ENCODE measurements around the gene DTX2. TPM values are rescaled to one million over a fixed set of nuclear protein-coding genes. Genes with fewer than 3 reads are reported as not detected.
"Not testable (repeated sequence)": the region's sequence is repeated elsewhere in the genome, so short reads cannot be mapped to it uniquely, and the experiment has no call there.

Gene DTX2
- total RNA-seq, 4 donors from 2014 or later, result 15.4 to 28.6 (median 24.8) TPM

DNA sequence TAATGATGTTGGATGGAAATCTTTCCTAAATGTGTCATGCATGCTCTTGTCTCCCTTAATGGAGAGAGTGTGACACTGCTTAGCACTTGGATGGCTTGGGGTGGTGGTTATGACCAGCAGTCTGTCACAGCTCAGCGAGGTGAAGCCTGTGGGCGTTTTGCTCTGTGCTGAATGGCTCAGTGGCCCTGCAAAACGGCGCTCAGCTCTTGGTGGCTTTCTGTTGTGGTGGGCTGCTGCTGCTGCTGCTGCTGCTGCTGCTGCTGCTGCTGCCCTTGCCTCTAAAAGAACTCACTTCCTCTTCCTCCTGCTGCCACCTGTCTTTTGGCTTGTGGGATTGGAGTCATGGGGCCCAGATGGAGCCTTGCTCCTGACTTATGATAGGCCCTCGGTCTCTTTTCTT, 25.1 kb downstream of the DTX2 start:
- peaks cover 0 to 23% of the 10 kb centered on the region in 2 donors for H3K36me3 ChIP-seq
- no CpG with 5 or more reads among the region's 5 CpGs for WGBS, 2 donors (ENCODE audit: low coverage in 1 of 2)
- not testable (repeated sequence) for H3K27me3 ChIP-seq, H3K27ac ChIP-seq, H3K4me1 ChIP-seq, H3K4me3 ChIP-seq, H3K9me3 ChIP-seq, ATAC-seq

DNA sequence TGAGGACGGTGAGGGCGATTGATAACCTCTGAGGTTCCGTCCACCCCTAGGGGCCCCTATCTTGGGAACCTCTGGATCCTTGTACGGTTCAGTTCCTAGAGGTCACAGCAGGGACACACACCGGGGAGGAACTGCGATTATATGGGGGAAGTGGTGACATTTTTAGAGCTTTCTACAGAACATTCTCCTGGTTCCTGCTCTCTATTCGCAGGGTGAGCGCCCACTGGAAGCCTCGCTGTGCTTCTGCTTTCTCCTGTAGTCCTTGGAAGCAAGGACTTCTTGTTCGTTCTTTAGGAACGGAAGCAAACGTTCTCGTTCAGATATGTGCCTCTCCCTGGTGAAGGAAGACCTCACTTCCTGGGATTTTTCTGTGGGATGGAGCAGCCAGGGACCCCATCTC, 26.5 kb downstream of the DTX2 start:
- H3K9me3 ChIP-seq, H3K27ac ChIP-seq, ATAC-seq, H3K27me3 ChIP-seq, H3K4me3 ChIP-seq, H3K4me1 ChIP-seq: not testable (repeated sequence)
- H3K36me3 ChIP-seq, result peaks cover 0 to 15% of the 10 kb centered on the region in 2 donors
- no CpG with 5 or more reads among the region's 13 CpGs for WGBS, 2 donors (ENCODE audit: low coverage in 1 of 2)

DNA sequence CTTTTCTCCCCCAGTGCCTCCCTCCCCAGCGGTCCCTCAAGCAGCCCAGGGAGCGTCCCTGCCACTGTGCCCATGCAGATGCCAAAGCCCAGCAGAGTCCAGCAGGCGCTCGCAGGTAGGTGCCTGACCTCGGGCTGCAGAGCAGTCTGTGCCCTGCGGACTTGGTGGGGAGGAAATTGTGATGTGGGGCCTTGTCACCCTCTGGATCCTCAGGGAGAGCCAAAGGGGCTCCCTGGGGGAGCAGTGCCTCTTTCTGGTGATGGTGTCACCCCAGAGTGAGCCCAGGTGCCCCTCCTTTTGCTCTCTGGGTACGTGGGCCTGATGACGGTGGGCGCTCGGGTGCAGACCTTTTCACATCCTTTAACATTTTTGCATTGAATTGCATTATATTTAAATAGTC, 30.6 kb downstream of the DTX2 start:
- H3K27ac ChIP-seq, H3K9me3 ChIP-seq, H3K27me3 ChIP-seq, H3K4me1 ChIP-seq, ATAC-seq, H3K4me3 ChIP-seq: not testable (repeated sequence)
- WGBS, 2 donors (ENCODE audit: low coverage in 1 of 2), result no CpG with 5 or more reads among the region's 10 CpGs
- H3K36me3 ChIP-seq, result peaks cover 0 to 16% of the 10 kb centered on the region in 2 donors

DNA sequence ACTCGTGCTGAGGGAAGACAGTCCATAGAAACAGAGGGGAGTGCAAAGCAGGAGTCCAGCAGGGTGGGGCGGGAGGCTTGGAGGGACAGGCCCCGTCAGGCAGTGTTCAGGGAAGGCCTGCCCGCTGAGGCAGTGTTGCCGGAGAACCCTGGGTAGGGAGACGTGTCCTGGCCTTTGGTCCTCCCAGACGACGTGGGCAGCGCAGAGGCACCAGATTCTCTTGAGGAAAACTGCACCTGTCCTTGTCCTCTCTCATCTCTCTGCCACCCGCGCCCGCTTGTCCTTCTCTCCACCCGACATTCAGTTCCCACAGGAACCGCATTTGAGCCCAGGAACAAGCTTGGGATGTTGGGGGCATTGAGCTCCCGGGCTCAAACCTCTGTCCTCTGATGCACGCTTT, 34.2 kb downstream of the DTX2 start:
- ATAC-seq, H3K27me3 ChIP-seq, H3K27ac ChIP-seq, H3K4me3 ChIP-seq, H3K4me1 ChIP-seq, H3K9me3 ChIP-seq: not testable (repeated sequence)
- WGBS, 2 donors (ENCODE audit: low coverage in 1 of 2), result no CpG with 5 or more reads among the region's 16 CpGs
- H3K36me3 ChIP-seq, result peaks cover 0 to 18% of the 10 kb centered on the region in 2 donors

DNA sequence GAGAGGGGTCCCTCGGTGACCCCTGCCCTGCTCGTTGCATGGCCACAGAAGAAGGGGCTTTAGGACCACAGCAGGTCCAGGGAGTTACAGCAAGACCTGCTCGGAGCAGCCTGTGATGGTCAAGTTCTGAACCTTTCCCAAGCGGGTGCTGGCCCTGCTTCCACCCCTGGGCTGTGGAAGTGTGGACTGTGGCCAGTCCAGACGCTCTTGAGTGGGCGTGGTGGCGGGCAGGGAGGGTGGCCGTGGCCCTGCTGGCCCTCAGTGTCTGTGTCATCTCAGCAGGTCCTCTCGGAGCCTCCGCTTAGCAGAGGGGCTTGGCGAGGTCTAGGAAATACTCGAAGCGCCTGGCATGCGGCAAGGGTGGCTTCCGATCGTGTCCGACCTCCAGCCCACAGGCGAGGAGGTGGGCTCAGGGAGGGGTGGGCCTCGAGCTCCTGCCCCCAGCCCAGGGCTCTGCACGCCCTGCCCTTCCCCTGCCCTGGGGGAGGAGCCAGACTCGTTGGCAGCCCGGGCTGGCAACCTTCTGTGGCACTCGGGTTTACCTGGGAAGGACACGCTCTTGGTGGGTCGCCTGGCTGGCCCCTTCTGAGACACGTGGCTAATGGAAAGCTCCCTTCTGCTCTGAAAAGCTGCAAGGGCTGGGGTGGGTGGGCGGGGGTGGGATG, 36.5 kb downstream of the DTX2 start:
- WGBS, 2 donors (ENCODE audit: low coverage in 1 of 2), result no CpG with 5 or more reads among the region's 27 CpGs
- ATAC-seq, result peak; percentile 9

DNA sequence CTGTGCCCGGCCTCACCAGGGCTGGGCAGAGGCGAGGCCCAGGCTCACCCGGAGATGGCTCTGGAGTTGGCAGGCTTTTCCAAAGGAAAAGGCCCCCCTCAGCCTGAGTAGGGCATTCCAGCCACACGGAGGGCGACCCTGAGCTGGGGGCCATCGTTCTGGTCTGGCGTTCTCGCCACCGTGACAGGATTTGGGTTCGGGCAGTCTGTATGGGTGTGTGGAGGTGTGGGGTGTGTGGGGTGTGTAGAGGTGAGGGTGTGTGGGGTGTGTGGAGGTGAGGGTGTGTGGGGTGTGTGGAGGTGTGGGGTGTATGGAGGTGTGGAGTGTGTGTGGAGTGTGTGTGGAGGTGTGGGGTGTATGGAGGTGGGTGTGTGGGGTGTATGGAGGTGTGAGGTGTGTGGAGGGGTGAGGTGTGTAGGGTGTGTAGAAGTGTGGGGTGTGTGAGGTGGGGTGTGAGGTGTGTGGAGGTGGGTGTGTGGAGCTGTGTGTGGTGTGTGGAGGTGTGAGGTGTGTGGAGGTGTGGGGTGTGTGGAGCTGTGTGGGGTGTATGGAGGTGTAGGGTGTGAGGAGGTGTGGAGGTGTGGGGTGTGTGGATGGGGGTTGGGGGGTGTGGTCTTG, 37.2 kb downstream of the DTX2 start:
- H3K4me1 ChIP-seq, H3K9me3 ChIP-seq, H3K27ac ChIP-seq, H3K4me3 ChIP-seq, H3K27me3 ChIP-seq, ATAC-seq: not testable (repeated sequence)
- WGBS, 2 donors (ENCODE audit: low coverage in 1 of 2), result no CpG with 5 or more reads among the region's 10 CpGs
- H3K36me3 ChIP-seq, result peaks cover 0 to 33% of the 10 kb centered on the region in 2 donors

More for the DNA sequence above, 36.5 kb downstream of the DTX2 start:
- H3K4me3 ChIP-seq, H3K27ac ChIP-seq, H3K27me3 ChIP-seq, H3K4me1 ChIP-seq, H3K9me3 ChIP-seq: not testable (repeated sequence)
- peaks cover 0 to 30% of the 10 kb centered on the region in 2 donors for H3K36me3 ChIP-seq

DNA sequence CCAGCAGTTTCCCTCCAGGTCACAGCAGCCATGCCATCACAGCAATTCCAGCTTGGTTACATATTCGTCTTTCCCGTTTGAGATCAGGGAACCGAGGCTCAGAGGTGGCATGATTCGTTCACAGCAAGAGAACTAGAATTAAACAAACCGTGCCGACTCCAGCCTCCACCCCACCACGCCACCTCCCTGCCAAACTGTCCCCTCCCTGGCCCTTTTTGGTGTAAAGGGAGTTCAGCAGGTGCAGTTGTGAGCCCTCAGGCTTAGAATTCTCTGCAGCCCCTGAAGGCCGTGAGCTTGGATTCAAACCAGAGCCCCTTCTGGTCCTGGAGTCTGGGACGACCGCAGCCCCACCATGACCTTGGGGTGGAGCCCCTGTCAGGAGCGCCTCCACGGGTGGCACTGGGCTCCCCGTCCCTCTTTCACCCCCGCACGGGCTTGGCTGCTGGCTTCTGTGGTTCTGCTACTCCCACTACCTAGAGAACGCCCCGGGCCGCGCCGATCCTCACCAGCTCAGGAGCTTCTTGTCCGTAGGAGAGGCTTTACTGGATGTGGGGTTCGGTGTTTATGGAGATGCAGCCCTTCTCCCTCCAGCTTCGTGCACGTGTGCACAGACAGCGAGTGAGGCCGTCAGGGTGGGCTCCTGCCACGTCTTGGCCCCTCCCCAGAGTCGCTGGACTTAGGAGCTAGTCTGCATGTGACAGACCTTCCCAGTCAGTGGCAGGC, 37.9 kb downstream of the DTX2 start:
- not testable (repeated sequence) for H3K27me3 ChIP-seq, H3K4me3 ChIP-seq, ATAC-seq, H3K27ac ChIP-seq, H3K9me3 ChIP-seq, H3K4me1 ChIP-seq
- WGBS, 2 donors (ENCODE audit: low coverage in 1 of 2), result 80% methylated on average over 1 of the region's 28 CpGs; no CpG with 5 or more reads in 1 of the 2 donors
- peaks cover 0 to 35% of the 10 kb centered on the region in 2 donors for H3K36me3 ChIP-seq

DNA sequence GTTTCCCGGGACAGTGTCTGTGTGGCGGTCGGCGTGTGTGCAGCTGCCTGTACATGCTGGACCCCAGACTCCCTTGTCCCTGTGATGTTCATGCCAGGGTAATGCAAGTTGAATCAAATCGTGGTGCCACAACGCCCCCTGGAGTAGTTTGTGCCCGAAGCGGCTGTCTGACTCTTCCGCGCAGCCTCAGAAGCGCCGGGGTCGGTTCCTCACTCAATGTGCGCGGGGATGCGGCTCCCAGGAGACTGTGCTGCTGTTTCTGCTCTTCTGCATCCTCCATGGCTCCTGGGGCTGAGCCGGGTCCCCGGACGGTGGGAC, 38.4 kb downstream of the DTX2 start:
- not testable (repeated sequence) for H3K27me3 ChIP-seq
- no CpG with 5 or more reads among the region's 19 CpGs for WGBS, 2 donors (ENCODE audit: low coverage in 1 of 2)

DNA sequence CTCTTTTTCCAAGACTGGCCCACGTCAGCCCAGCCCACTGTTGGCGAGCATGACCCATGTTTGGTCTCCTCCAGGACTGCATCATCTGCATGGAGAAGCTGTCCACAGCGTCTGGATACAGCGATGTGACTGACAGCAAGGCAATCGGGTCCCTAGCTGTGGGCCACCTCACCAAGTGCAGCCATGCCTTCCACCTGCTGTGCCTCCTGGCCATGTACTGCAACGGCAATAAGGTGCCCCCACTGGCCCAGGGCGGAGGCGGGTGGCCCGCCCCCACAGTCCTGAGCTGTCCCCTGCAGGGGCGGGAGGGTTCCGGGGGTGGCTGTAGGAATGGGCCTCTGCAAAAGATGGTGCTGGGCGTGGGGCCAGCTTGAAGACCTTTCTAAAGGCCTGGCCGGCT, 40.7 kb downstream of the DTX2 start:
- H3K27me3 ChIP-seq, H3K27ac ChIP-seq, ATAC-seq, H3K4me3 ChIP-seq, H3K4me1 ChIP-seq, H3K9me3 ChIP-seq: not testable (repeated sequence)
- H3K36me3 ChIP-seq, result peaks cover 0 to 57% of the 10 kb centered on the region in 2 donors
- 30% methylated on average over 2 of the region's 13 CpGs; no CpG with 5 or more reads in 1 of the 2 donors for WGBS, 2 donors (ENCODE audit: low coverage in 1 of 2)

More for the DNA sequence above, 38.4 kb downstream of the DTX2 start:
- not testable (repeated sequence) for H3K4me1 ChIP-seq, ATAC-seq, H3K9me3 ChIP-seq, H3K27ac ChIP-seq, H3K4me3 ChIP-seq
- peaks cover 0 to 40% of the 10 kb centered on the region in 2 donors for H3K36me3 ChIP-seq

DNA sequence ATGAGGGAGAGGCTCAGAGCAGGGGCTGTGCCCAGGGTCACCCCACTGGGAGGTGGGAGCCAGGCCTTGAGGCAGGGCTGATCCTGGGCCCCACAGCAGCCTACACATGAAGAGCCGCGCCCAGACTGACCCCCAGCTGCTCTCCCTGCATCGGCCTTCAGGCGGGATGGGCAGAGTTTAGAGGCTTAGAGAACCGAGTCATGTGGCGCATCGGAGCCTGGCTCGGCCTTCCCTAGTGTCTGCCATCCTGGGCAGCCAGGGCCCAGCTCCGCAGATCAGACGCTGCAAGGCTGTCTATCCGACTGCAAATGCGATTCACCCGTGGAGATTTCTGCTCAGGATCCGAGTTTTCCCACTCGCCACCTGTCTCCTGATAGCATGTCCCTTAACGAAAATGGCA, 41.3 kb downstream of the DTX2 start:
- not testable (repeated sequence) for H3K4me3 ChIP-seq, H3K9me3 ChIP-seq, H3K27ac ChIP-seq, H3K4me1 ChIP-seq, ATAC-seq, H3K27me3 ChIP-seq
- peaks cover 0 to 62% of the 10 kb centered on the region in 2 donors for H3K36me3 ChIP-seq
- WGBS, 2 donors (ENCODE audit: low coverage in 1 of 2), result no CpG with 5 or more reads among the region's 16 CpGs

DNA sequence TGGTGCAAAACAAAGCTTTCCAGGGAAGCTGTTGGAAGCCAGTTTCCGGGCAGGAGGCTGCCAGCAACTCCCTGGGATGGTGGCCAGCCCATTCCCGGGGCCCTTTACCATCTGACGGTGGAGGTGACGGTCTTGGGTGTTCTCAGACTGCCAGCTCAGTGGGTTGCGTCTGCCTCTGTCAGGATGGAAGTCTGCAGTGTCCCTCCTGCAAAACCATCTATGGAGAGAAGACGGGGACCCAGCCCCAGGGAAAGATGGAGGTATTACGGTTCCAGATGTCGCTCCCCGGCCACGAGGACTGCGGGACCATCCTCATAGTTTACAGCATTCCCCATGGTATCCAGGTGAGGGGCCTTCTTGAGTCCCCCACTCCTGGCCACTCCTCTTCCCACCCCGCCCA, 41.7 kb downstream of the DTX2 start:
- not testable (repeated sequence) for H3K4me3 ChIP-seq, H3K27me3 ChIP-seq, H3K9me3 ChIP-seq, H3K27ac ChIP-seq, ATAC-seq, H3K4me1 ChIP-seq
- H3K36me3 ChIP-seq, result peaks cover 0 to 62% of the 10 kb centered on the region in 2 donors
- no CpG with 5 or more reads among the region's 12 CpGs for WGBS, 2 donors (ENCODE audit: low coverage in 1 of 2)

DNA sequence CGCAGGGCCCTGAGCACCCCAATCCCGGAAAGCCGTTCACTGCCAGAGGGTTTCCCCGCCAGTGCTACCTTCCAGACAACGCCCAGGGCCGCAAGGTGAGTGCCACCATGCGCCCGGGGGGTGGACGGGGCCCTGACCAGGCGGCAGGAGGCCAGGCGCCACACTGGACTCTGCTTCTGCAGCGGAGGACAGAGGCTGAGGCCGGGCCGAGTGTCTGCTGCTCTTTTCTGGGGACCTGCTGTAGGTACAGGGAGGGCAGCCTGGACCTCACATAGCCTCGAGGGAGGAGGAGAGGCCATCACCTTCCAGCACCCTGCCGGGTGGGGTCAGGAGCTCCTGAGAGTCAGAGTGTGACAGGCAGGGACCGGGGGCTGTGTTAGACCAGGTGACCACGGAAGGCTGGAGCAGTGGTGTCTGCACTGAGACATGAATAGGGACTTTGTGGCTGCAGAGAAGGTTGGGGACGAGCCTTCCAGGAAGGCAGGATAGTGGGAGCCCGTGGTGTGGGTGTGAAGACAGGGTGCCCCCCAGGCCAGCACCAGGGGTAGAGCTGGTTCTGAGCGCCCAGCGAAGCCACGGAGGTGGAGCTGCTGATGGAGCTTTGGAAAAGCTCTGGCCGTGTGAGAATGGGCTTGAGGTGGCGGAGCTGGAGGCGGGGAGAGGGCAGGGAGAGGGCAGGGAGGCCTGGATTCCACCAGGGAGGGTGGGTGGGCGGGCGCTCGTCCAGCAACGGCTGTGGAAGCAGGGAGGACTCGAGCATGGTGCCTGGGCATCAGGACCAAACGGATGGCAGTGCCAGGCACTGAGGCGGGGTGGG, 43.0 kb downstream of the DTX2 start:
- not testable (repeated sequence) for H3K4me1 ChIP-seq, H3K9me3 ChIP-seq, H3K27ac ChIP-seq, H3K4me3 ChIP-seq, H3K27me3 ChIP-seq, ATAC-seq
- peaks cover 0 to 62% of the 10 kb centered on the region in 2 donors for H3K36me3 ChIP-seq
- 72 to 89% methylated on average over 10 to 12 of the region's 33 CpGs for WGBS, 2 donors (ENCODE audit: low coverage in 1 of 2)

Measured in gastroesophageal sphincter (tissue), 4 donors.